ENCODE data around the gene C16orf89.

C16orf89 gene

DNA sequence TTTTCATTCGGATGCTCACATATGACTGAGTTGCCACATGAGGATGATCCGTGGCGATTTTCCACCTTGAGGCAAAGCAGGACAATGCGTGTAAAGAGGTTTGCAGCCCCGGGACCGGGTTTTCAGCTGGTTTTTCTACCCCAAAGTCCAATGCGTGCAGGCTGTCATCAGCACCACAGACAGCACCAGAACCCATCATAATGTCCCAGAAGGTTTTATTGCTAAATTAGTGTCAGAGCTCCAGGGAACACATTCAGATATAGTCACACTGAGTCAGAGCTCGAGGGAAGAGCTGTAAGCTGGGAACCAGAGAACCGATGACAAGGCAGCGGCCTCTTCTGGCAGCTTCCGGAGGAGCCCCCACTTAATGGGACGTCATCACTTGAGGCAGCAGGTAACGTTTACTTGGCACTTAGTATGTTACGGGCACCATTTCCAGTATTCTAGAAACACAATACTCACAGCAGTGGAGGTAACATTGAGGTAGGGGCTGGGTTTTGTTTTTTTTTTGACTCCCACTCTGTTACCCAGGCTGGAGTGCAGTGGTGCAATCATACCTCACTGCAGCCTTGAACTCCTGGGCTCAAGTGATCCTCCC lies 23.1 kb downstream of the C16orf89 start:
- intact Hi-C loops (cut with DNase I; ENCODE audit: low total_unique reads), result no loop called here
- Histone ChIP-seq H3K4me3 (no peak overlapping the region), H3K9me3 (no peaks in the 10 kb centered on the region), H3K36me3 (no peaks in the 10 kb centered on the region), H3K27ac (no peak overlapping the region), H3K4me1 (no peaks in the 10 kb centered on the region), H3K27me3 (no peaks in the 10 kb centered on the region)
- TF ChIP-seq, protein P1, sequence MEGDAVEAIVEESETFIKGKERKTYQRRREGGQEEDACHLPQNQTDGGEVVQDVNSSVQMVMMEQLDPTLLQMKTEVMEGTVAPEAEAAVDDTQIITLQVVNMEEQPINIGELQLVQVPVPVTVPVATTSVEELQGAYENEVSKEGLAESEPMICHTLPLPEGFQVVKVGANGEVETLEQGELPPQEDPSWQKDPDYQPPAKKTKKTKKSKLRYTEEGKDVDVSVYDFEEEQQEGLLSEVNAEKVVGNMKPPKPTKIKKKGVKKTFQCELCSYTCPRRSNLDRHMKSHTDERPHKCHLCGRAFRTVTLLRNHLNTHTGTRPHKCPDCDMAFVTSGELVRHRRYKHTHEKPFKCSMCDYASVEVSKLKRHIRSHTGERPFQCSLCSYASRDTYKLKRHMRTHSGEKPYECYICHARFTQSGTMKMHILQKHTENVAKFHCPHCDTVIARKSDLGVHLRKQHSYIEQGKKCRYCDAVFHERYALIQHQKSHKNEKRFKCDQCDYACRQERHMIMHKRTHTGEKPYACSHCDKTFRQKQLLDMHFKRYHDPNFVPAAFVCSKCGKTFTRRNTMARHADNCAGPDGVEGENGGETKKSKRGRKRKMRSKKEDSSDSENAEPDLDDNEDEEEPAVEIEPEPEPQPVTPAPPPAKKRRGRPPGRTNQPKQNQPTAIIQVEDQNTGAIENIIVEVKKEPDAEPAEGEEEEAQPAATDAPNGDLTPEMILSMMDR (IDR thresholded peaks at IDR 0.05), result no peak
- DNase-seq, result no peak

DNA sequence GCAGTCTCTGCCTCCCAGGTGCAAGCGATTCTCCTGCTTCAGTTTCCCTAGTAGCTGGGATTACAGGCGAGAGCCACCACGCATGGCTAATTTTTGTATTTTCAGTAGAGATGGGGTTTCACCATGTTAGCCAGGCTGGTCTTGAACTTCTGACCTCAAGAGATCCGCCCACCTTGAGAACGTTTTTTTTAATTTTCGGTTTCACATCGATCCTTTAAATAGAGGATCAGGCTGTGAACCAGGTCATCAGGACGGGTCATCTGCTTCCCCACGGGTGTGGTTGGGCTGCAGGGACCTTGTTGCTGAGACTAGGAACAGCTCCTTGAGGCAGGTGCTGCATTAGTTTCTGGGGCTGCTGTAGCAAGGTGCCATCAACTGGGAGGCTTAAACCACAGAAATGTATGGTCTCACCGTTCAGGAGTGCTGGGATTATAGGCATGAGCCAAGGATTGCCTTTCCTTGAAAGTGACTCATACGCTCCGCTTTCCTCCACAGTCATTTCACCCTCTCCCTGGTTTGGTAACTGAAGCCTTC lies 24.1 kb downstream of the C16orf89 start:
- Histone ChIP-seq H3K4me3 (no peak overlapping the region), H3K27me3 (no peaks in the 10 kb centered on the region), H3K27ac (no peak overlapping the region), H3K4me1 (no peaks in the 10 kb centered on the region), H3K9me3 (no peaks in the 10 kb centered on the region), H3K36me3 (no peaks in the 10 kb centered on the region)
- intact Hi-C loops (cut with DNase I; ENCODE audit: low total_unique reads), result no loop called here
- DNase-seq, result no peak
- TF ChIP-seq, protein P1 (IDR thresholded peaks at IDR 0.05), result no peak

DNA sequence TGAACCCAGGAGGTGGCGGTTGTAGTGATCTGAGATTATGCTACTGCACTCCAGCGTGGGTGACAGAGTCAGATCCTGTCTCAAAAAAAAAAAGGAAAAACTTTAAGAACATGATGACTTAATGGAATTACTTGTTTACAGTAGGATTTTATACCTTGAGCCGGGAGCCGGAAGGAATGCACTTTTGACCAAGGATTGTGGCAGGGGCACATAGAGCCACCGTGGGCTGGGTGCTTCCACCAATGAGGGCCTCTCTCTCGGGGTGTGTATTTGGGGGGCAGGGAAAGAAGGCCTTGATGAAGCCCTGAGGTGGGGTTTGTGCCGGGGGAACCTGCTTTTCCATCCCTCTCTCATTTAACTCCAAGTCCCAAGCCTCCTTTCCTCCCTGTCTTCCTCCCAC lies 25.3 kb downstream of the C16orf89 start:
- intact Hi-C loops (cut with DNase I; ENCODE audit: low total_unique reads), result no loop called here
- Histone ChIP-seq H3K4me3 (no peak overlapping the region), H3K9me3 (no peaks in the 10 kb centered on the region), H3K4me1 (no peaks in the 10 kb centered on the region), H3K27ac (no peak overlapping the region), H3K36me3 (no peaks in the 10 kb centered on the region), H3K27me3 (no peaks in the 10 kb centered on the region)
- TF ChIP-seq, protein P1 (IDR thresholded peaks at IDR 0.05), result no peak
- DNase-seq, result no peak

GRCh38 chr16:5036228-5037156 lies 29.3 kb downstream of the C16orf89 start:
- Histone ChIP-seq H3K9me3 (no peaks in the 10 kb centered on the region), H3K27me3 (no peaks in the 10 kb centered on the region), H3K27ac (no peak overlapping the region), H3K4me1 (peaks cover 0 to 20% (median 16%) of the 10 kb centered on the region in 4 donors), H3K4me3 (no peak overlapping the region), H3K36me3 (peaks cover 0 to 2% (median 0%) of the 10 kb centered on the region in 3 donors)
- no peak for DNase-seq
- intact Hi-C loops (cut with DNase I; ENCODE audit: low total_unique reads), result no loop called here
- TF ChIP-seq, protein P1 (IDR thresholded peaks at IDR 0.05), result no peak

DNA sequence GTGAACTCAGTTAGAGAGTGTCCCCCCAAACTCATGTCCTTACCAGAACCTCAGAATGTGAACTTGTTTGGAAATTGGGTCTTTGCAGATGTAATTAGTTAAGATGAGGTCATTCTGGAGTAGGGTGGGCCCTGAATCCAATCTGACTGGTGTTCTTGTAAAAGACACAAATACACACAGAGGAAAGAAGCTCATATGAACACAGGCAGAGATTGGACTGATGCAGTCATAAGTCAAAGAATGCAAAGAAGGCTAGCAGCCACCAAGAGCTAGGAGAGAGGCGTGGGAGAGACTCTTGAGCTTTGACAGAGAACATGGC lies 29.9 kb downstream of the C16orf89 start:
- H3K27me3 ChIP-seq, result no peaks in the 10 kb centered on the region
- TF ChIP-seq, protein P1 (IDR thresholded peaks at IDR 0.05), result no peak
- H3K36me3 ChIP-seq, result peaks cover 0 to 8% (median 0%) of the 10 kb centered on the region in 3 donors
- peaks cover 0 to 20% (median 16%) of the 10 kb centered on the region in 4 donors for H3K4me1 ChIP-seq
- H3K9me3 ChIP-seq, result no peaks in the 10 kb centered on the region
- H3K27ac ChIP-seq, result no peak overlapping the region
- DNase-seq, result no peak
- H3K4me3 ChIP-seq, result no peak overlapping the region
- intact Hi-C loops (cut with DNase I; ENCODE audit: low total_unique reads), result no loop called here
